ENCODE measurements around the gene NDUFB2.
"Not testable (repeated sequence)": the region's sequence is repeated elsewhere in the genome, so short reads cannot be mapped to it uniquely, and the experiment has no call there.

NDUFB2 gene

DNA sequence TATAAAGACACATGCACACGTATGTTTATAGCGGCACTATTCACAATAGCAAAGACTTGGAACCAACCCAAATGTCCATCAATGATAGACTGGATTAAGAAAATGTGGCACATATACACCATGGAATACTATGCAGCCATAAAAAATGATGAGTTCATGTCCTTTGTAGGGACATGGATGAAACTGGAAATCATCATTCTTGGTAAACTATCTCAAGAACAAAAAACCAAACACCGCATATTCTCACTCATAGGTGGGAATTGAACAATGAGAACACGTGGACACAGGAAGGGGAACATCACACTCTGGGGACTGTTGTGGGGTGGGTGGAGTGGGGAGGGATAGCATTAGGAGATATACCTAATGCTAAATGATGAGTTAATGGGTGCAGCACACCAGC lies 46.7 kb downstream of the NDUFB2 start:
- DNase-seq (ENCODE audit: low spot score) = not testable (repeated sequence)

DNA sequence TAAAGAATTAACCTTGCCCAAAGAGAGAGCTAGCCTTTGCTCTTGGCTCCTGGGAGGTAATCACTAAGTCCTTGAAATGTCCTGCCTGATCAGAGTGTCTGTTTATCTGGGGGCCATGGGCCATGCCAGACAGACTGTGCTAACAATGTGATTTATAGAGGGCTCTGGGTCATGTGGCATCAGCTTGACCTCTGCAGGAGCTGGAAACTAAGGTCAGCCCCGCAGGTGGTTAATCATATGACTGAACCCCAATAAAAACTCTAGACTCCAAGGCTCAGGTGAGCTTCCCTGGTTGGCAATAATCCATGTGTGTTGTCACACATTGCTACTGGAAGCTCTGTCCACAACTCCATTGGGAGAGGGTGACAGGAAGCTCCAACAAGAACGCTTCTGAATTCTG lies 47.5 kb downstream of the NDUFB2 start:
- DNase-seq (ENCODE audit: low spot score) = no peak

DNA sequence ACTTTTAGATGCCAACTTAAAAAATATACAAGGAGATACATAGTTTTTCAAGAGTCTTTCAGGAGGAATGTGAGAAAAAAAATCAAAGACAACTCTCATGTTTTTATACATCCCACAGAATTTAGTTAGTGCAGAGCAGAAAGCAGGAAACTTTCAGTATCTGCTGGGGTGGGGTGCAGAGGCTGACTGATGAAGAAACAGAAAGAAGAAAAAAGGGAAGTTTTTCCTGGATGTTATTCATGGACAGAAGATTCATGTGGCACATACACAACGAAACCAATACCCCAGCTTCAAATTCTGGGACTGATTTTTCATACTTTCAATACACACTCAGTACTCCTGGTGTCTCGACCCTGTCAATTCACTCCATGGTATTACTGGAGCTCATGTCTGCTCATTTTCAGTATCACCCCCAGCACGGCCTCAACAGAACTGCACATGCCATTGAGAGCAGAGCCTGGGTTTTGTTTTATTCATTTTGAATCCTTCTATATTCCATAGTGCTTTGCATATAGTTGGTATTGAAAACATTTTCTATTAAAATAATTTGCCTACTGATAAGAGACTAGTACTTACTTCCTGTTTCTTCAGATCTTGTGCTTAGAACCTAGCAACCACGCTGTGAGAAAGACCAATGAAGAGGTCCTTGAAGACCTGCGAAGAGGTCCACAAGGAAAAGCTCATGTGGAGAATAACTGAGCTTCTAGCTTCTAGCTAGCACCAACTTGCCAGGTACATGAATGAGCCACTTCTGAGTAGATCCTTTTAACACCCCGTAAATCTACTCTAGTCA lies 49.0 kb downstream of the NDUFB2 start:
- DNase-seq (ENCODE audit: low spot score) = no peak

DNA sequence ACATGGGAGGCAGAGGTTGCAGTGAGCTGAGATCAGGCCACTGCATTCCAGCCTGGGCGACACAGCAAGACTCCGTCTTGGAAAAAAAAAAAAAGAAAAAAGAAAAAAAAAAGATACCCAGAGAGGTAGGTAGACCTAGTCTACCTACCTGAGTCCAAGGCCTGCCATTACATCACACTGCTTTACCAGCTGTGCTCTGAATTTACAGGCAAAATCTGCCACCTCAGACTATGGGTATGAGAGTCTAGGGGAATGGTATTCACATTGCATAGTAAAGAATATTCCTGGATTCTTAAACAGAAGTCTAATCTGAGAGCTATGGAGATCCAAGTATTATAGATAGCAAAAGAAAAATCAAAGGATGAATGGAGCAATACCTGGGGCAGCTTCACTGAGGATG lies 50.2 kb downstream of the NDUFB2 start:
- DNase-seq (ENCODE audit: low spot score) = no peak

DNA sequence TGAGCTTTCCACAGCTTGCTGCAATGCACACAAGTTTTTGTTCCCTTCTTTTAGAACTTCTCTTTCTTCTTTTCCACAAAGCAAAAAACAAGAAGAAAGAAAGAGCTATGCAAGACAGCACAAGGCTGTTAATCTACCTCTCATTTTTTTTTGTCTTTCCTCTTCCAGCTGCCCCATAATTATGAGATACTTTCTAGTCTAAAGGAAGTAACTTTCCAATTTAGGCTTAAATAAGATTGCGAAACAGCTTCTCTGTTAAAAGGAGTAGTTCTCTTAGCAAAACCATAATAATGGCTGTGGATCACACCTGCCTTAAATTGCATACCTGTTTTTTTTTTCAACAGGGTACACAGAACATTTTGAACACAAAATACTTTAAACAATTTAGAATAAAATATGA lies 56.0 kb downstream of the NDUFB2 start:
- no peak for DNase-seq (ENCODE audit: low spot score)

DNA sequence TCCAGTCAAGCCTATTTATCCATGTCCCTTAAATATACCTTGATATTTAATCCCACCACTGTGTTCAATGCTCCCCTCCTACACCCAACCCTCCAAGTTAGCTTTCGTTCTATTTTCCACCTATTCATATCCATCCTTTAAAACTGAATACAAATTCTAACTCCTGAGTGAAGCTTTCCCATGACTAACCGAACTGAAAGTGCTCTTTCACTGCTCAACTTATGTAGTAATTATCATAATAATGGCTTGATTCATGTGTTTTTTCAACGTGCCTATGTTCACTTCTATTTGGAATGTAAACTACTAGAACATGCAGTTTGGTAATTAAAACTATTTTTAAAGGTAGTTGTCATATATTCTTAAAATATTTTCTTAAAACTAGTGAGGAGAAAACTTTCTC lies 58.0 kb downstream of the NDUFB2 start:
- no peak for DNase-seq (ENCODE audit: low spot score)
